Common myeloid progenitor, CD34-positive (primary cell): ENCODE results near the gene B3GNT4.
"Not testable (repeated sequence)": the region's sequence is repeated elsewhere in the genome, so short reads cannot be mapped to it uniquely, and the experiment has no call there.

Source experiments
- CTCF ChIA-PET: fragments of 350-600 bp; sonication (Branson Sonifier 250); formaldehyde crosslinking; loops from one replicate; lab custom pipeline; 2021; ENCODE audit warnings: antibody characterized with exemption; lab: Charles Lee
- POLR2A ChIA-PET: fragments of 350-600 bp; sonication (Branson Sonifier 250); formaldehyde crosslinking; loops from one replicate; lab custom pipeline; 2021; ENCODE audit warnings: antibody characterized with exemption; lab: Charles Lee
- DNase-seq, 3 donors: peaks; one replicate each; pipeline versions ENCODE4 v3.0.0 to v3.0.0-alpha.2; 2013
- H3K27ac ChIP-seq, 2 experiments: 1 replicate in 1 of 2; 2 replicates in 1 of 2; pipeline ENCODE4 v1.7.0; 2013; ENCODE audit warnings: inconsistent platforms in 2 of 2, low read length in 2 of 2, mild to moderate bottlenecking in 2 of 2, low read depth in 1 of 2, moderate library complexity in 1 of 2; ENCODE audit not compliant: severe bottlenecking in 2 of 2, insufficient read depth in 1 of 2, poor library complexity in 1 of 2
- H3K27me3 ChIP-seq, 5 experiments: replicated peaks in 2 of 5; 1 replicate in 3 of 5; 2 replicates in 2 of 5; pipeline versions ENCODE4 v1.6.1 to v1.7.0; 2013; ENCODE audit warnings: low read length in 4 of 5, mild to moderate bottlenecking in 2 of 5, moderate library complexity in 2 of 5, inconsistent platforms in 1 of 5; ENCODE audit not compliant: insufficient read depth in 5 of 5, control insufficient read depth in 4 of 5
- H3K36me3 ChIP-seq, 4 experiments: 1 replicate in 2 of 4; 2 replicates in 2 of 4; pipeline versions ENCODE4 v1.6.1 to v1.7.0; 2013; ENCODE audit warnings: low read length in 3 of 4, control low read depth in 1 of 4, mild to moderate bottlenecking in 1 of 4; ENCODE audit not compliant: control insufficient read depth in 4 of 4, insufficient read depth in 4 of 4
- H3K4me1 ChIP-seq, 4 experiments: 1 replicate in 3 of 4; 2 replicates in 1 of 4; pipeline versions ENCODE4 v1.6.1 to v1.7.1; 2013; ENCODE audit warnings: low read length in 3 of 4, mild to moderate bottlenecking in 3 of 4, control low read depth in 1 of 4, inconsistent platforms in 1 of 4, moderate library complexity in 1 of 4; ENCODE audit not compliant: control insufficient read depth in 4 of 4, insufficient read depth in 4 of 4; ENCODE audit errors: control extremely low read depth in 1 of 4
- H3K4me3 ChIP-seq, 7 experiments: 1 replicate in 4 of 7; 2 replicates in 3 of 7; pipeline versions ENCODE4 v1.5.1 to v1.7.0; 2013; ENCODE audit warnings: mild to moderate bottlenecking in 7 of 7, low read length in 6 of 7, moderate library complexity in 6 of 7, inconsistent platforms in 2 of 7, low read depth in 2 of 7, control low read depth in 1 of 7; ENCODE audit not compliant: insufficient read depth in 4 of 7, control insufficient read depth in 1 of 7; ENCODE audit errors: extremely low read depth in 1 of 7
- H3K9me3 ChIP-seq, 5 experiments: 1 replicate in 4 of 5; 2 replicates in 1 of 5; pipeline versions ENCODE4 v1.6.1 to v1.7.1; 2013; ENCODE audit warnings: low read length in 4 of 5, mild to moderate bottlenecking in 2 of 5, inconsistent platforms in 1 of 5, low read depth in 1 of 5, moderate library complexity in 1 of 5; ENCODE audit not compliant: control insufficient read depth in 4 of 5, insufficient read depth in 2 of 5; ENCODE audit errors: control extremely low read depth in 1 of 5
- WGBS: methylation state at CpG from one replicate; pipeline ENCODE4 v1.1.5; 2013; ENCODE audit not compliant: insufficient coverage; 5-methylcytosine and 5-hydroxymethylcytosine counted together

B3GNT4 gene

GRCh38 chr12:122202811-122203210 lies 698 bp upstream of the B3GNT4 start:
- H3K27ac ChIP-seq, H3K9me3 ChIP-seq, DNase-seq, POLR2A ChIA-PET: not testable (repeated sequence)
- 73% methylated on average over 12 of the region's 19 CpGs for WGBS
- CTCF ChIA-PET: interaction anchor here (0.6 to 1.6 kb wide), 2 partner anchors 10 to 87 kb away, joined by 3 read pairs; no protein-coding TSS in a partner anchor
- Histone ChIP-seq H3K4me1 (peaks cover 0 to 24% (median 16%) of the 10 kb centered on the region in 4 experiments), H3K36me3 (peaks cover 0 to 13% (median 8%) of the 10 kb centered on the region in 4 experiments), H3K27me3 (peaks cover 8 to 60% (median 21%) of the 10 kb centered on the region in 5 experiments), H3K4me3 (peak overlapping the region; percentile 31 to 75 (median 56))

GRCh38 chr12:122204167-122205052 lies 901 bp downstream of the B3GNT4 start:
- no peak overlapping the region for H3K27ac ChIP-seq
- ChIA-PET CTCF (no interaction called here), POLR2A (interaction anchor here (0.8 kb wide), 1 partner anchor 32 kb away, joined by 7 read pairs; no protein-coding TSS in a partner anchor)
- peak in 1 of 3 donors; percentile 42 for DNase-seq
- H3K27me3 ChIP-seq: peaks cover 8 to 60% (median 21%) of the 10 kb centered on the region in 5 experiments
- no peaks in the 10 kb centered on the region for H3K9me3 ChIP-seq
- H3K4me1 ChIP-seq: peaks cover 0 to 24% (median 16%) of the 10 kb centered on the region in 4 experiments
- H3K4me3 ChIP-seq: peak overlapping the region; percentile 15 to 75 (median 55)
- 6% methylated on average over 64 of the region's 71 CpGs for WGBS
- peaks cover 6 to 24% (median 18%) of the 10 kb centered on the region in 4 experiments for H3K36me3 ChIP-seq

- peaks cover 8 to 58% (median 21%) of the 10 kb centered on the region in 5 experiments for H3K27me3 ChIP-seq
- ChIA-PET POLR2A (interaction anchor here (0.6 to 0.8 kb wide), 2 partner anchors 31 to 1331 kb away, joined by 7 to 8 read pairs; no protein-coding TSS in a partner anchor), CTCF (interaction anchor here (1.2 to 1.3 kb wide), 2 partner anchors 11 to 13 kb away, joined by 4 read pairs; no protein-coding TSS in a partner anchor)
- H3K4me3 ChIP-seq: no peak overlapping the region
- H3K4me1 ChIP-seq: peaks cover 0 to 24% (median 16%) of the 10 kb centered on the region in 4 experiments
- no peak overlapping the region for H3K27ac ChIP-seq
- 60% methylated on average over 21 of the region's 23 CpGs for WGBS
- no peak for DNase-seq
- no peaks in the 10 kb centered on the region for H3K9me3 ChIP-seq
- H3K36me3 ChIP-seq: peaks cover 6 to 32% (median 25%) of the 10 kb centered on the region in 4 experiments
Observed at GRCh38 chr12:122205053-122205925, 1.8 kb downstream of the B3GNT4 start.

GRCh38 chr12:122206111-122206881 lies 2.8 kb downstream of the B3GNT4 start:
- 87% methylated on average over 20 of the region's 27 CpGs for WGBS
- Histone ChIP-seq H3K4me1 (peaks cover 0 to 24% (median 16%) of the 10 kb centered on the region in 4 experiments), H3K9me3 (no peaks in the 10 kb centered on the region), H3K27me3 (peaks cover 8 to 50% (median 20%) of the 10 kb centered on the region in 5 experiments), H3K36me3 (peaks cover 6 to 39% (median 30%) of the 10 kb centered on the region in 4 experiments), H3K27ac (no peak overlapping the region), H3K4me3 (no peak overlapping the region)
- ChIA-PET POLR2A (interaction anchor here (0.6 to 1.5 kb wide), 2 partner anchors 19 to 1330 kb away, joined by 3 to 8 read pairs; no protein-coding TSS in a partner anchor), CTCF (interaction anchor here (1.2 to 1.3 kb wide), 2 partner anchors 10 to 14 kb away, joined by 4 read pairs; no protein-coding TSS in a partner anchor)
- DNase-seq: peak in 1 of 3 donors; percentile 13

- ChIA-PET CTCF (no interaction called here), POLR2A (interaction anchor here (1.5 kb wide), 1 partner anchor 18 kb away, joined by 3 read pairs; no protein-coding TSS in a partner anchor)
- Histone ChIP-seq H3K27ac (no peak overlapping the region), H3K4me1 (peaks cover 0 to 24% (median 16%) of the 10 kb centered on the region in 4 experiments), H3K36me3 (peaks cover 6 to 44% (median 34%) of the 10 kb centered on the region in 4 experiments), H3K27me3 (peaks cover 7 to 43% (median 15%) of the 10 kb centered on the region in 5 experiments), H3K9me3 (no peaks in the 10 kb centered on the region), H3K4me3 (no peak overlapping the region)
- no peak for DNase-seq
- 98% methylated on average over 5 of the region's 8 CpGs for WGBS
Observed at GRCh38 chr12:122206976-122207375, 3.5 kb downstream of the B3GNT4 start.

- Histone ChIP-seq H3K4me3 (no peak overlapping the region), H3K36me3 (peaks cover 8 to 46% (median 36%) of the 10 kb centered on the region in 4 experiments), H3K4me1 (peaks cover 0 to 24% (median 16%) of the 10 kb centered on the region in 4 experiments), H3K27me3 (peaks cover 3 to 40% (median 13%) of the 10 kb centered on the region in 5 experiments), H3K9me3 (no peaks in the 10 kb centered on the region), H3K27ac (no peak overlapping the region)
- 100% methylated on average over 4 of the region's 8 CpGs for WGBS
- DNase-seq: no peak
- ChIA-PET CTCF (interaction anchor here (1.0 kb wide), 1 partner anchor 79 kb away, joined by 3 read pairs; no protein-coding TSS in a partner anchor), POLR2A (interaction anchor here (1.5 kb wide), 1 partner anchor 18 kb away, joined by 3 read pairs; no protein-coding TSS in a partner anchor)
Observed at GRCh38 chr12:122207391-122207790, 3.9 kb downstream of the B3GNT4 start.
